Loucy (cell line): Measurements from ENCODE around the gene ATF7.

ENCODE experiments used
- H2AFZ ChIP-seq: fragments of 200-600 bp; sonication (generic); 2 replicates; pipeline ENCODE4 v1.6.0; 2016; ENCODE audit warnings: antibody characterized with exemption, mild to moderate bottlenecking, low read length, moderate library complexity
- H3F3A ChIP-seq: fragments of 200-600 bp; 2 replicates; pipeline ENCODE4 v1.6.0; 2016; ENCODE audit warnings: antibody characterized with exemption, low read depth, mild to moderate bottlenecking
- H3K27me3 ChIP-seq: fragments of 200-600 bp; sonication (generic); 2 replicates; pipeline ENCODE4 v1.6.1; 2014; ENCODE audit warnings: low read length, mild to moderate bottlenecking; ENCODE audit not compliant: insufficient read depth, poor library complexity, severe bottlenecking
- H3K36me3 ChIP-seq: fragments of 200-600 bp; sonication (generic); 2 replicates; pipeline ENCODE4 v1.6.1; 2016; ENCODE audit warnings: low read length; ENCODE audit not compliant: insufficient read depth
- H3K4me1 ChIP-seq: fragments of 200-600 bp; sonication (generic); 2 replicates; pipeline ENCODE4 v1.5.1; 2014; ENCODE audit warnings: low read length, mild to moderate bottlenecking; ENCODE audit not compliant: insufficient read depth, poor library complexity, severe bottlenecking
- H3K4me2 ChIP-seq: fragments of 200-600 bp; sonication (generic); 2 replicates; pipeline ENCODE4 v1.6.0; 2014; ENCODE audit warnings: antibody characterized with exemption, low read length, low read depth, mild to moderate bottlenecking; ENCODE audit not compliant: poor library complexity, severe bottlenecking
- H3K4me3 ChIP-seq: fragments of 200-600 bp; sonication (generic); 2 replicates; pipeline ENCODE4 v1.5.1; 2014; ENCODE audit warnings: low read length, mild to moderate bottlenecking, mixed read lengths; ENCODE audit not compliant: poor library complexity, severe bottlenecking
- H3K79me2 ChIP-seq: fragments of 200-600 bp; sonication (generic); 2 replicates; pipeline ENCODE4 v1.6.1; 2014; ENCODE audit warnings: low read length; ENCODE audit not compliant: insufficient read depth
- H3K9ac ChIP-seq: fragments of 200-600 bp; sonication (generic); 2 replicates; pipeline ENCODE4 v1.6.0; 2014; ENCODE audit warnings: mild to moderate bottlenecking, low read depth, low read length, moderate library complexity; ENCODE audit not compliant: poor library complexity, severe bottlenecking
- H3K9me2 ChIP-seq: fragments of 200-600 bp; sonication (generic); replicated peaks from 2 replicates; pipeline ENCODE4 v1.6.1; 2016; ENCODE audit warnings: low read depth, low read length, mixed read lengths
- H3K9me3 ChIP-seq: fragments of 200-600 bp; sonication (generic); 2 replicates; pipeline ENCODE4 v1.6.1; 2014; ENCODE audit warnings: mild to moderate bottlenecking, antibody characterized with exemption, low read length, low read depth; ENCODE audit not compliant: insufficient read depth
- H4K20me1 ChIP-seq: fragments of 200-600 bp; sonication (generic); 2 replicates; pipeline ENCODE4 v1.6.0; 2014; ENCODE audit warnings: antibody characterized with exemption, low read length, mild to moderate bottlenecking; ENCODE audit not compliant: insufficient read depth, poor library complexity, severe bottlenecking
- EZH2phosphoT487 ChIP-seq: fragments of 200-600 bp; IDR thresholded peaks from 2 replicates; pipeline ENCODE4 v1.6.1; 2018; ENCODE audit warnings: antibody characterized with exemption, mild to moderate bottlenecking, moderate library complexity, borderline replicate concordance
- TF ChIP-seq, protein P1 (sequence below): fragments of 200-600 bp; sonication (generic); conservative IDR thresholded peaks from 2 replicates; pipeline ENCODE4 v1.5.1; 2014; ENCODE audit warnings: mild to moderate bottlenecking, antibody characterized with exemption, low read length

The ATF7 gene

DNA sequence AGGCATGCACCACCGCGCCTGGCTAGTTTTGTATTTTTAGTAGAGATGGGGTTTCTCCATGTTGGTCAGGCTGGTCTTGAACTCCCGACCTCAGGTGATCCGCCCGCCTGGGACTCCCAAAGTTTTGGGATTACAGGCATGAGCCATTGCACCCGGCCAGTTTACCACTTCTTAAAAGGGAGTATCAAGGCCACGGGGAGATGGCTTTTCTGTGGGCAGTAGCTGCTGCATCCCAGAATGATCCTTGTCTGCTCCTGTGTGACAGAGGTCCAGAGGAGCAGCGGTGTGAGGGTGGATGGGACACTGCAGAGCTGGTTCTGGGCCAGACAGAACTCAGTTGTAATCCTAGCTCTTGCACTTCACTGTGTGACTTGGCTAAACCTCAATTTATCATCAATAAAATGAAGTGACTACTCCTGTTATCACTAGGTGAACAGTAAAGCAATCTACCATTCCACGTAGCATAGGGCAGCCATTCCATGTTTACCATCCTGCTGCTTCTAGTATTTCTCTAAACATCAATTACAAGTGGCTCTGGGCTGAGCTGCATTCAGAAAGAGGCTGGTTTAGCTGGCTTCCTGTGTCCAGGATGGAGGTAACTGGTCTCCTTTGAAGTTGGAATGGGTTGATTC, 115.9 kb downstream of the ATF7 start:
- no peak overlapping the region for H2AFZ ChIP-seq
- H4K20me1 ChIP-seq, result no peaks in the 10 kb centered on the region
- no peaks in the 10 kb centered on the region for H3K9me3 ChIP-seq
- no peak overlapping the region for H3K4me2 ChIP-seq
- H3K9ac ChIP-seq, result no peak overlapping the region
- H3F3A ChIP-seq, result no peaks in the 10 kb centered on the region
- H3K4me1 ChIP-seq, result peaks cover 4% of the 10 kb centered on the region
- no peak for TF ChIP-seq EZH2phosphoT487
- TF ChIP-seq, protein P1, sequence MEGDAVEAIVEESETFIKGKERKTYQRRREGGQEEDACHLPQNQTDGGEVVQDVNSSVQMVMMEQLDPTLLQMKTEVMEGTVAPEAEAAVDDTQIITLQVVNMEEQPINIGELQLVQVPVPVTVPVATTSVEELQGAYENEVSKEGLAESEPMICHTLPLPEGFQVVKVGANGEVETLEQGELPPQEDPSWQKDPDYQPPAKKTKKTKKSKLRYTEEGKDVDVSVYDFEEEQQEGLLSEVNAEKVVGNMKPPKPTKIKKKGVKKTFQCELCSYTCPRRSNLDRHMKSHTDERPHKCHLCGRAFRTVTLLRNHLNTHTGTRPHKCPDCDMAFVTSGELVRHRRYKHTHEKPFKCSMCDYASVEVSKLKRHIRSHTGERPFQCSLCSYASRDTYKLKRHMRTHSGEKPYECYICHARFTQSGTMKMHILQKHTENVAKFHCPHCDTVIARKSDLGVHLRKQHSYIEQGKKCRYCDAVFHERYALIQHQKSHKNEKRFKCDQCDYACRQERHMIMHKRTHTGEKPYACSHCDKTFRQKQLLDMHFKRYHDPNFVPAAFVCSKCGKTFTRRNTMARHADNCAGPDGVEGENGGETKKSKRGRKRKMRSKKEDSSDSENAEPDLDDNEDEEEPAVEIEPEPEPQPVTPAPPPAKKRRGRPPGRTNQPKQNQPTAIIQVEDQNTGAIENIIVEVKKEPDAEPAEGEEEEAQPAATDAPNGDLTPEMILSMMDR, result no peak
- no peaks in the 10 kb centered on the region for H3K9me2 ChIP-seq
- H3K4me3 ChIP-seq, result no peak overlapping the region
- H3K79me2 ChIP-seq, result no peaks in the 10 kb centered on the region
- peaks cover 31% of the 10 kb centered on the region; the same call in 1 of the 2 replicates for H3K36me3 ChIP-seq
- no peaks in the 10 kb centered on the region for H3K27me3 ChIP-seq

DNA sequence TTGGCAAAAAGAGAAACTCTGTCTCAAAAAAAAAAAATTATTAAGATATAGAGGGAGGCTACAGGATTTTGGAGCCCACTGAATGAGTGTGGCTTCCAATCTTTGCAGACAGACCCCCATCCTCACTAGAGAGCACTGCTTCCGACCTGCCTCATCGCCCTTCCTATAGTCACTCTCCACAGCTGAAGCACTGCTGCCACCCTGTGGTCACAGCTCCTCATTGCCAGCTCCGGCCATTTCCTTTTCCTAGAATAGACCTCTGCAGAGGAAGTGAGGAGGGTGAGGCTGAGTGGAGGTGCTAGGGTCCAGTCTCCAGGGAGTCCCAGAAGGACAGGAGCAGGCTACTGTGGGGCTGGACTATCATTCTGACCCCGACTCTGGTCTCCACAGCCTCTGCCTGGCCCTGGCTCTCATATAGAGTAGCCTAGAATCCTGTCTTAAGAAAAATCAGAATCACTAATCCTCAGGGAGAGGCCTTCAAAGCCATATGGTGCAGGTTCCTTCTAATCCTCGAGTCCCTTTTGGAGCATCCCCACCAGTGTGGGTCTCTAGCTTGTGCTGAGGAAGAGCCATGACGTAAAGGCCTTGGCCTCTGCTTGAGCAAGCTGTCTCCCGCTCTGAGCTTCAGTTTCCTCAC, 117.5 kb downstream of the ATF7 start:
- Histone ChIP-seq H3K4me2 (no peak overlapping the region), H3K4me1 (peaks cover 4% of the 10 kb centered on the region), H3F3A (no peaks in the 10 kb centered on the region), H3K9me2 (no peaks in the 10 kb centered on the region), H3K27me3 (no peaks in the 10 kb centered on the region), H3K4me3 (no peak overlapping the region), H2AFZ (no peak overlapping the region), H3K79me2 (0 out of 2 replicates have a peak, but pooled peaks cover 3% of the 10 kb centered on the region), H3K9ac (no peak overlapping the region), H4K20me1 (no peaks in the 10 kb centered on the region), H3K36me3 (peaks cover 15% of the 10 kb centered on the region; the same call in 1 of the 2 replicates), H3K9me3 (no peaks in the 10 kb centered on the region)
- TF ChIP-seq EZH2phosphoT487, result no peak
- TF ChIP-seq, protein P1, result peak; percentile 93

DNA sequence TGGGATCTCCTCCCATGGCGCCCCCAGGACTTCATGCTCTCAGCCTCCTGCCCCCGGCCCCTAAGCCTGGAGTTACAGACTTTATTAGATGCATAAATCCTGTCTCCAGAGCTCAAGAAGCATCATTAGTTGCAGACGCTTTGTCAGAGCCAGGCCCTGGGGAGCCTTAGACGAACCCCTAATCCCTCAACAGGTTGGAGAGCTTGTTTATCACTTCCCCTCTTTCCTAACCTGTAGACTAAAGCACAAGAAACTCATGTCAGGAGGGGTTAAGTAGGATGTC, 118.6 kb downstream of the ATF7 start:
- no peaks in the 10 kb centered on the region for H3K9me2 ChIP-seq
- H3K4me3 ChIP-seq, result no peak overlapping the region
- no peaks in the 10 kb centered on the region for H4K20me1 ChIP-seq
- H3F3A ChIP-seq, result no peaks in the 10 kb centered on the region
- peaks cover 12% of the 10 kb centered on the region; the same call in 1 of the 2 replicates for H3K79me2 ChIP-seq
- H3K4me1 ChIP-seq, result peaks cover 7% of the 10 kb centered on the region
- H3K9ac ChIP-seq, result no peak overlapping the region
- no peaks in the 10 kb centered on the region for H3K27me3 ChIP-seq
- TF ChIP-seq, protein P1, result no peak
- TF ChIP-seq EZH2phosphoT487, result no peak
- no peak overlapping the region for H3K4me2 ChIP-seq
- no peak overlapping the region for H2AFZ ChIP-seq
- H3K36me3 ChIP-seq, result peaks cover 5% of the 10 kb centered on the region; the same call in 1 of the 2 replicates
- H3K9me3 ChIP-seq, result no peaks in the 10 kb centered on the region
